HepG2 (cell line): ENCODE results near the gene PPP1R1B.

Experiments
- CREB1 ChIP-seq, 2 experiments: fragments of 450-650 bp in 1 of 2; IDR thresholded peaks; 2 replicates each; pipeline ENCODE4 v1.6.1; 2016 to 2017; ENCODE audit warnings: control low read depth in 1 of 2, mild to moderate bottlenecking in 1 of 2, missing compliant biosample characterization in 1 of 2, missing genetic modification characterization in 1 of 2
- CTCF ChIP-seq: sonication (generic); formaldehyde crosslinking; IDR thresholded peaks from 2 replicates; pipeline ENCODE4 v1.5.0; 2020; ENCODE audit warnings: mild to moderate bottlenecking, missing genetic modification reagents, moderate library complexity
- HDAC1 ChIP-seq: sonication (generic); formaldehyde crosslinking; IDR thresholded peaks from 2 replicates; pipeline ENCODE4 v1.5.1; 2020; ENCODE audit warnings: mild to moderate bottlenecking, missing genetic modification reagents
- POLR2A ChIP-seq, 2 experiments: IDR thresholded peaks; 2 replicates each; pipeline ENCODE4 v1.6.1; 2011; ENCODE audit warnings: low read depth in 2 of 2, low read length in 2 of 2, mild to moderate bottlenecking in 1 of 2, moderate library complexity in 1 of 2; ENCODE audit not compliant: insufficient read depth in 1 of 2
- POLR2AphosphoS5 ChIP-seq: IDR thresholded peaks from 2 replicates; pipeline ENCODE4 v1.6.1; 2012; ENCODE audit warnings: low read depth, low read length
- TF ChIP-seq, protein P1 (sequence below), 2 experiments: sonication (generic) in 1 of 2; formaldehyde crosslinking in 1 of 2; IDR thresholded peaks; 2 replicates each; pipeline versions ENCODE4 v1.4.0 to v1.6.1; 2016 to 2020; ENCODE audit warnings: borderline replicate concordance in 1 of 2, low read depth in 1 of 2, mild to moderate bottlenecking in 1 of 2, missing genetic modification reagents in 1 of 2

DNA sequence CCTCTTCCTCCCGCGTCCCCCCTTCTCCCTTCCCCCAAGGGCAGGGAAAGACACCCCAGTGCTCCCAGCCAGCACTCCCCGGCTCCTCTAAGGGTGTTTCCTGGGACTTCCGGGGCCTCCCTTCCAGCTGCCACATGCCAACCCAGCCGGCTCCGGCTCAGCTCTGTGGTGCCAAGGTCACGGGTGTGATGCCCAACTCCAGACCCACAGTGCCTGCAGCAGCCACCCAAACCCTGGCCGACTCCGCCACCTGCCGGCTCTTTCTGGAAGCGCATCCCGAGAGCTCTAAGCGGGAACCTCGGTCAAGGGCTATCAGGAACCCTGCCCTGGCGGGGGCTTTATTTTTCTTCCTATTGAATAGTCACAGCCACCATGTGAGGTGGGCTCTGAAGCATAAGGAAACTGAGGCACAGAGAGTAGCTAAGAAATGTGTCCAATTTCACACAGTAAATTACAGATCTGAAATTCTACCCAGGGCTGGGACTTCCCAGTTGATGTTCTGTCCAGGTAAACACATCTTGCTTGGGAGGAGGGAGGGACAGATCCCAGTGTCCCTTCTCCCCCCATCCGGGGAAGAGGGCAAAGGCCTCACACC is 3.3 kb upstream of the PPP1R1B start:
- TF ChIP-seq, protein P1, sequence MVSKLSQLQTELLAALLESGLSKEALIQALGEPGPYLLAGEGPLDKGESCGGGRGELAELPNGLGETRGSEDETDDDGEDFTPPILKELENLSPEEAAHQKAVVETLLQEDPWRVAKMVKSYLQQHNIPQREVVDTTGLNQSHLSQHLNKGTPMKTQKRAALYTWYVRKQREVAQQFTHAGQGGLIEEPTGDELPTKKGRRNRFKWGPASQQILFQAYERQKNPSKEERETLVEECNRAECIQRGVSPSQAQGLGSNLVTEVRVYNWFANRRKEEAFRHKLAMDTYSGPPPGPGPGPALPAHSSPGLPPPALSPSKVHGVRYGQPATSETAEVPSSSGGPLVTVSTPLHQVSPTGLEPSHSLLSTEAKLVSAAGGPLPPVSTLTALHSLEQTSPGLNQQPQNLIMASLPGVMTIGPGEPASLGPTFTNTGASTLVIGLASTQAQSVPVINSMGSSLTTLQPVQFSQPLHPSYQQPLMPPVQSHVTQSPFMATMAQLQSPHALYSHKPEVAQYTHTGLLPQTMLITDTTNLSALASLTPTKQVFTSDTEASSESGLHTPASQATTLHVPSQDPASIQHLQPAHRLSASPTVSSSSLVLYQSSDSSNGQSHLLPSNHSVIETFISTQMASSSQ (IDR thresholded peaks at IDR 0.05; ENCODE audit: low read depth) = no peak
- TF ChIP-seq, protein P1 (CRISPR knock-in tag; IDR thresholded peaks at IDR 0.05; ENCODE audit: borderline replicate concordance) = 0 out of 2 replicates have a peak, but pooled peaks have one; percentile 37
- TF ChIP-seq POLR2AphosphoS5 (no peak), POLR2A (IDR thresholded peaks at IDR 0.05; ENCODE audit: insufficient read depth in 1 of 2, low read depth in 2 of 2, low read length in 2 of 2) (no peak), CREB1 (IDR thresholded peaks at IDR 0.05) (no peak), CREB1 (CRISPR knock-in tag; IDR thresholded peaks at IDR 0.05) (no peak), CTCF (CRISPR knock-in tag) (peak; percentile 93), HDAC1 (CRISPR knock-in tag) (no peak)
